Nephron (organoid): Measurements from ENCODE around the gene KIAA1671.

Source experiments
- H3K27ac Mint-ChIP-seq, 3 experiments: 2 replicates each; pipeline ENCODE4 v1.8.0; 2020; ENCODE audit warnings: mixed read lengths in 3 of 3, mild to moderate bottlenecking in 2 of 3, moderate library complexity in 1 of 3
- H3K27me3 Mint-ChIP-seq: 2 replicates; pipeline ENCODE4 v1.8.0; 2021; ENCODE audit warnings: low read depth, mild to moderate bottlenecking, moderate library complexity, mixed read lengths
- H3K36me3 Mint-ChIP-seq: 2 replicates; pipeline ENCODE4 v1.8.0; 2020; ENCODE audit warnings: low read depth, mixed read lengths
- H3K4me1 Mint-ChIP-seq: 2 replicates; pipeline ENCODE4 v1.8.0; 2020; ENCODE audit warnings: mixed read lengths
- H3K4me3 Mint-ChIP-seq, 3 experiments: 2 replicates each; pipeline ENCODE4 v1.8.0; 2020; ENCODE audit warnings: mild to moderate bottlenecking in 3 of 3, mixed read lengths in 3 of 3, moderate library complexity in 2 of 3
- H3K9me3 Mint-ChIP-seq: 2 replicates; pipeline ENCODE4 v1.8.0; 2020; ENCODE audit warnings: mixed read lengths
- TF ChIP-seq, protein P1 (sequence below), 3 experiments: fragments of 200-600 bp; sonication (generic); IDR thresholded peaks; one replicate each; pipeline ENCODE4 v1.5.0; 2021; ENCODE audit warnings: antibody characterized with exemption in 3 of 3; ENCODE audit not compliant: unreplicated experiment in 3 of 3

Gene KIAA1671

DNA sequence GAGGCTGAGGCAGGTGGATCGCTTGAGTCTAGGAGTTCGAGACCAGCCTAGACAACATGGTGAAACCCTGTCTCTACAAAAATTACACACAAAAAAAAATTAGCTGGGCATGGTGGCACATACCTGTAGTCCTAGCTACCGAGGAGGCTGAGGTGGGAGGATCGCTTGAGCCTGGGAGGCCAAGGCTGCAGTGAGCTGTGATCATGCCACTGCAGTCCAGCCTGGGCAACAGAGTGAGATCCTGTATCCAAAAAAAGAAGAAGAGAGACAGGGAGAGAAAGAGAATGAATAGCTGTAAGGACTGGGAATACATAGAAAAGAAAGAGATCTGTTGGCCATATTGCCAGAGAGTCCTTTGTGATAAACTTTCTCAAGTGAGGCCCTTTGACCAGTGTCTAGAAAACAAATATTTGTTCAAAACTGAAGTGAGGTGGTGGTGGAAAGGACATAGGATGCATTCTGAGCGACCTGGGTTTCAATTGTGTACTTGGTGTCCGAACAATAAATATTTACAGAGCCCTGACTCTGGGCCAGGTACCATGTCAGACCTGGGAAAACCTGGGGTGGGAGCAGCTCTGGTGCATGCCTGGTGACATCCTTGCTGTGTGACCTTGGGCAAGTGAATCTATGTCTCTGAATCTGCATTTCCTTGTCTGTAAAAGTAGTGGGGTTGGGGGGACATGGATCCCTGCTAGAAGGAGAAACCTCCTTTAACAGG, 157.5 kb downstream of the KIAA1671 start:
- peak overlapping the region; percentile 86 to 91 (median 88) for H3K4me3 Mint-ChIP-seq
- peak overlapping the region in 2 of 3 experiments; percentile 31 to 94 for H3K27ac Mint-ChIP-seq
- H3K4me1 Mint-ChIP-seq = peaks cover 35% of the 10 kb centered on the region
- TF ChIP-seq, protein P1, sequence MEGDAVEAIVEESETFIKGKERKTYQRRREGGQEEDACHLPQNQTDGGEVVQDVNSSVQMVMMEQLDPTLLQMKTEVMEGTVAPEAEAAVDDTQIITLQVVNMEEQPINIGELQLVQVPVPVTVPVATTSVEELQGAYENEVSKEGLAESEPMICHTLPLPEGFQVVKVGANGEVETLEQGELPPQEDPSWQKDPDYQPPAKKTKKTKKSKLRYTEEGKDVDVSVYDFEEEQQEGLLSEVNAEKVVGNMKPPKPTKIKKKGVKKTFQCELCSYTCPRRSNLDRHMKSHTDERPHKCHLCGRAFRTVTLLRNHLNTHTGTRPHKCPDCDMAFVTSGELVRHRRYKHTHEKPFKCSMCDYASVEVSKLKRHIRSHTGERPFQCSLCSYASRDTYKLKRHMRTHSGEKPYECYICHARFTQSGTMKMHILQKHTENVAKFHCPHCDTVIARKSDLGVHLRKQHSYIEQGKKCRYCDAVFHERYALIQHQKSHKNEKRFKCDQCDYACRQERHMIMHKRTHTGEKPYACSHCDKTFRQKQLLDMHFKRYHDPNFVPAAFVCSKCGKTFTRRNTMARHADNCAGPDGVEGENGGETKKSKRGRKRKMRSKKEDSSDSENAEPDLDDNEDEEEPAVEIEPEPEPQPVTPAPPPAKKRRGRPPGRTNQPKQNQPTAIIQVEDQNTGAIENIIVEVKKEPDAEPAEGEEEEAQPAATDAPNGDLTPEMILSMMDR (IDR thresholded peaks at IDR 0.05; ENCODE audit: unreplicated experiment in 3 of 3) = no peak
- H3K9me3 Mint-ChIP-seq = no peaks in the 10 kb centered on the region
- no peaks in the 10 kb centered on the region for H3K36me3 Mint-ChIP-seq
- H3K27me3 Mint-ChIP-seq = peaks cover 4% of the 10 kb centered on the region

DNA sequence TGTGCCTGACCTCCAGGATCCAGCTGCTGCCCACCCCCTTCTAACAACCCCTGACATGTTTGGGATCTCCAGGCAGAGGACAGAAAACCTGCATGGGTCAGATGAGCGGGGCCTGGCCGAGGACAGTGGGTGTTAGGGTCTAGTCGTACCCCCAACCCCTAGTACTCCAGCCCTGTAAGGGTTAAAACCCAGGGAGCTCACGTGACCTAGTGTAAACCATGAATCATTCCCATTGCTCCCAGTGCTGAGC, 158.0 kb downstream of the KIAA1671 start:
- H3K4me3 Mint-ChIP-seq = peak overlapping the region; percentile 86 to 91 (median 88)
- peaks cover 39% of the 10 kb centered on the region for H3K4me1 Mint-ChIP-seq
- peaks cover 4% of the 10 kb centered on the region for H3K27me3 Mint-ChIP-seq
- TF ChIP-seq, protein P1 (IDR thresholded peaks at IDR 0.05; ENCODE audit: unreplicated experiment in 3 of 3) = no peak
- peak overlapping the region; percentile 77 to 94 (median 85) for H3K27ac Mint-ChIP-seq
- no peaks in the 10 kb centered on the region for H3K9me3 Mint-ChIP-seq
- no peaks in the 10 kb centered on the region for H3K36me3 Mint-ChIP-seq

DNA sequence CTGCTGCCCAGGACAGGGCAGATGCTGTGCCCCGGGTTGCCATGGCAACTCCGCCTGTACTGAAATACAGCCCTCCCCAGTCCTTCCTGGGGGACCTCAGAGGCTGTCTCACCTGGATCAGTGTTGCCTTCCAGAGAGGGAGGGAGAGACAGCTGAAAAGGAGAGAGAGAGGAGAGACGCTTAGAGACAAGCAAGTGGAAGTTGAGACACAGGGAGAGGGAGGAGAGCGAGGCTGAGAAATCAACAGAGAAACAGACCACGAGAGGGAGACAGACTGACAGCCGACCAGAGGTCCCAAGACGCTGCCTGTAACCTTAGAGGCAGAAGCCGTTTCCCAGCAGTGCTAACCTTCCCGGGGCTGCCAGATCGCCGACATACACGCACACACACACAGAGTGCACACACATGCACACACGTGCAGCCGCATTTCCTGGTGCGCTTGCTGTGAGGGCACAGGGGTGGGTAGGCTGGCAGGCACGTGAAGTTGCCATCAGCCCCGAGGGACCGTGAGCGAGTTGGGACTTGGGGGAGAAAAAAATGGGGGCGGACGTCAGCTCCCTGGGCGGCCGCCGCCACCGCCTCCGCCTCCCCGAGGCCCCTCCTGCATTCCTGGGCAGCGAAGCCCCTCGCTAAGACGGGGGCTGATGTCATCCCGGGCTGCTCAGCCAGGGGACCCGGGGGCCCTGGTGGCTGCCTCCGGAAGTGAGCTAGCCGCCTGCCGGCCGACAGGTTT, 158.5 kb downstream of the KIAA1671 start:
- TF ChIP-seq, protein P1 (IDR thresholded peaks at IDR 0.05; ENCODE audit: unreplicated experiment in 3 of 3) = peak; percentile 45 to 52 (median 50)
- H3K9me3 Mint-ChIP-seq = no peaks in the 10 kb centered on the region
- H3K4me1 Mint-ChIP-seq = peaks cover 39% of the 10 kb centered on the region
- no peaks in the 10 kb centered on the region for H3K36me3 Mint-ChIP-seq
- H3K27ac Mint-ChIP-seq = peak overlapping the region; percentile 77 to 94 (median 85)
- H3K4me3 Mint-ChIP-seq = peak overlapping the region; percentile 86 to 91 (median 88)
- H3K27me3 Mint-ChIP-seq = peaks cover 4% of the 10 kb centered on the region

DNA sequence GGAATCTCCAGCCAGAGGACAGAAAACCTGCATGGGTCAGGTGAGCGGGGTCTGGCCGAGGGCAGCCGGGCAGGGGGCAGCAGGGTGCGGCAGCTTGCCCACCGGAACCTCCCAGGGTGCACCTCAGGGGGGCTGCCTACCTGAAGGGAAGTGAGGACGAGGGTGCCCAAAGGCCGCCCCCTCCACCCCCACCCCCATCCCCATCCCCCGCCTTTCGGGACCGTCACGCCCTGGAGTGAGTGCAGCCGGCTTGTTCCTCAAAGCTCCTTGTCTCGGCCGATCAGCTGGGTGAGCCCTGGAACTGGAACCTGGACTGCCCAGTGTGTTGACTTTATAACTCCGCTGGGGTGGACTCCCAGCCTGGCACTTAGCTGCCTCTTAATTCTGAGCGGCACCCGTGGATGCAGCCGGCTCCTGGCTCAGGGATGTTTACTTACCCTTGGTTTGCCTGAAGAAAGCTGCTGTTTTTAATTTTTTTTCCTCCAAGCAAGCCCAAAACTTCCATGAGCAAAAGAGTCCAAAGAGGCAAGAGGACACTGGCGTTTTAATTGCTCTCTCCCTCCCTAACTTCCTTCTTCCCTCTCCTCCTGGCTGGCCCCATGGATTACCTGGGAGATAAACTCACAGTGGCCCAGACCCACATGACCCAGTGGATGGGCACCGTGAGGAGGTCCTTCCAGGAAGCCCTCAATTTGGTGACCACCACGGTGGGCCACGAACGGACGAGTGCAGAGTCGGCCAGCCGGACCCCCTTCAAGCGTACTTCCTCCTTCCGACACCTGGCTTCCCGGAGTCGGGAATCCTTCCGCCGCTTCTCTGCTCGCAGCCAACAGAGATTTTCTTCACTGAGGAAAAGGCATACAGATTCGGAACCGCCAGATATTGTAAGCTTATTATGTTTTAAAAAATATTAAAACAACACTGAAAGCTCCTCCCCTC, 159.3 kb downstream of the KIAA1671 start:
- H3K27me3 Mint-ChIP-seq = peaks cover 4% of the 10 kb centered on the region
- H3K27ac Mint-ChIP-seq = peak overlapping the region; percentile 86 to 94 (median 94)
- TF ChIP-seq, protein P1 (IDR thresholded peaks at IDR 0.05; ENCODE audit: unreplicated experiment in 3 of 3) = no peak
- H3K4me3 Mint-ChIP-seq = peak overlapping the region; percentile 86 to 91 (median 88)
- H3K4me1 Mint-ChIP-seq = peaks cover 41% of the 10 kb centered on the region
- no peaks in the 10 kb centered on the region for H3K9me3 Mint-ChIP-seq
- no peaks in the 10 kb centered on the region for H3K36me3 Mint-ChIP-seq

DNA sequence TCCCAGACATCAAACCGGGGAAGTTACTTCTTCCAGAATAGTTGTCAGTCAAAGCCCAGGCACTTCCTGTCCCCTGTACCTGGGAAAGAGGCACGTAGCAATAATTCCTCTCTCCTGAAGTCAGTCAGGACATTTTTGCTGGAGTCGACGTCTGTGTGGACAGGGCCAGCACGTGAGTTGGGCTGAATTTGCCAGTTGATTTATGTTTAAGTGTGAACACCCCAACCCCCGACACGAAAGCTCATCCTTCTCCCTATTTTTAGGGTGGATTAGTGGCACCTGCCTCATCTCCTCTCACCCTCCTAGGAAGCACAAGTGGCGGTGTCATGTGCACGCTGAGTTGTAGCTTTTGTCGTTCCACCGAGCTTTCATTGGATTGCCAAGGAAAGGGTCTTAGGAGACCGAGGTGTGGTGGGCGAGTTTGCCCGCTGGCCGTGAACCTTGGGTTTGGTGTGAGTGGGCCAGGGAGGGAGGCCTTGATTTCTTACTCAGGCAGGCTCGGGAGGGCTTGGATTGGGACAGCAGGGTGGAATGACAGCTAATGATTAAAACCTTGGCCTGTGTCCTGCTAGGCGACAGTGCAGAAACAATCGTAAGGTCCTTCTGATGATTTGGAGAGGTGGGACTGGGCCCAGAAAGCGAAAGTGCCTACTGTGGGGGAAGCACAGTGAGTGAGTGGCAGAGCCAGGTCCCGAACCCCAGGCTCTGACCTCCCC, 160.2 kb downstream of the KIAA1671 start:
- H3K4me1 Mint-ChIP-seq = peaks cover 50% of the 10 kb centered on the region
- H3K27ac Mint-ChIP-seq = peak overlapping the region; percentile 86 to 94 (median 94)
- no peaks in the 10 kb centered on the region for H3K9me3 Mint-ChIP-seq
- H3K27me3 Mint-ChIP-seq = peaks cover 4% of the 10 kb centered on the region
- no peaks in the 10 kb centered on the region for H3K36me3 Mint-ChIP-seq
- TF ChIP-seq, protein P1 (IDR thresholded peaks at IDR 0.05; ENCODE audit: unreplicated experiment in 3 of 3) = no peak
- H3K4me3 Mint-ChIP-seq = peak overlapping the region; percentile 86 to 91 (median 88)
